Stimulated activated naive CD4-positive, alpha-beta T cell (primary cell): Measurements from ENCODE around the gene SPAG6.
A peak's percentile ranks its signal among the peaks of the same experiment; 100 is the strongest.

Experiments used
- DNase-seq, 6 experiments: peaks; one replicate each; lab custom pipeline; 2025; lab: John Stamatoyannopoulos, UW

Gene SPAG6

DNA sequence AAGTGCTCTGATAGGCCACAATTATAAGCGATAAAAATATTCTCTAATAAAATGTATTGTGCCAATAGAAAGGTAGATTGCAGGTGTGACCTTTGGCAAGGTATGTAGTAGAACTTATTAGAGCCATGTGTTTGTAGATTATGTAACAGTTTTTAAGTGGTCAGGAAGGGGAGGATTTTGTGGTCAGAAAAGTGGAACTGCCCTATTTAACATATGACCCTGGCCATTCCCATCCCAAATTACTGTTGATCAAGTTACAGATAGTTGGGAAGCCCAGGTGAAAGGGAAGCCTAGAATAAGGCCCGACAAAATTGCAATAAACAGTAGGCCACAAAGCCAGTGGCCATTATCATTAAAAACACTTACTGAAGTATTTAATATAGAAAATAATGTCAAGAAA is 89.2 kb downstream of the SPAG6 start:
- DNase-seq, result no peak

DNA sequence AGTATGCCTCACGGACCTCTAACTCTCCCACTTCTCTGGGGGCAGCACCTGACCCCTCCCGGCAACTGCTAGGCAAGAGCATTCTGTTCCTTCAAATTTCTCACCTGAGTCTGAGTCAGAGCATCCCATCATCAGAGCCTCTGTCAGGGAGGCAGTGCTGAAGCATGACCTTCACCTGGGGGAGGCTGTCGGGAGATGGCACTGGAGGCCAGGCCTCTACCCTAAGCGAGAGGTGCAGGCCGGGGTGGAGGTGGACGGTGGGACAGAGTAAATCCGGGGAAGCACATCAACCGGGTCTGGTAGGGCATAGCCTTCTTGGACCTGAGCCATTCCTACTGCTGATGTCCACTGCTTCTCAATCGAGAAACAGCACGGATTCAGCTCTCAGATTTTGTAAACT is 90.4 kb downstream of the SPAG6 start:
- DNase-seq, result no peak

DNA sequence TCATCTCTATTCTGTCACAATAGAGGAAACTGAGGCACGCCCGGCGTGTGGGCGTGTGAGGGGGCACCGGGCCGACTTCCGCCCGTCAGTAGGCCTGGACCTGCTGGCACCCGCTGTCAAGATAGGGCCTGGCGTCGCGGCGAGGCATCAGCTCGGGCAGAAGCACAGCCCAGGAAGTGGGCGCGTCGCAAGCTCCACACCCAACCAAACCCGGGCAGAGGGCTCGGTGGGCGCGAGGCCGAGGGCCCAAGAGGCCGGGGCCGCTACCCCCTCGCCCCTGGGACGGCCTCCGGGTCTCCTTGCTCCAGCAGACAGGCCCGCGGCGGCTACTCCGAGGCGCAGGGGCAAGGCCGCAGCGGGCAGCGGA is 91.2 kb downstream of the SPAG6 start:
- DNase-seq, result peak in 1 of 6 experiments; percentile 47

DNA sequence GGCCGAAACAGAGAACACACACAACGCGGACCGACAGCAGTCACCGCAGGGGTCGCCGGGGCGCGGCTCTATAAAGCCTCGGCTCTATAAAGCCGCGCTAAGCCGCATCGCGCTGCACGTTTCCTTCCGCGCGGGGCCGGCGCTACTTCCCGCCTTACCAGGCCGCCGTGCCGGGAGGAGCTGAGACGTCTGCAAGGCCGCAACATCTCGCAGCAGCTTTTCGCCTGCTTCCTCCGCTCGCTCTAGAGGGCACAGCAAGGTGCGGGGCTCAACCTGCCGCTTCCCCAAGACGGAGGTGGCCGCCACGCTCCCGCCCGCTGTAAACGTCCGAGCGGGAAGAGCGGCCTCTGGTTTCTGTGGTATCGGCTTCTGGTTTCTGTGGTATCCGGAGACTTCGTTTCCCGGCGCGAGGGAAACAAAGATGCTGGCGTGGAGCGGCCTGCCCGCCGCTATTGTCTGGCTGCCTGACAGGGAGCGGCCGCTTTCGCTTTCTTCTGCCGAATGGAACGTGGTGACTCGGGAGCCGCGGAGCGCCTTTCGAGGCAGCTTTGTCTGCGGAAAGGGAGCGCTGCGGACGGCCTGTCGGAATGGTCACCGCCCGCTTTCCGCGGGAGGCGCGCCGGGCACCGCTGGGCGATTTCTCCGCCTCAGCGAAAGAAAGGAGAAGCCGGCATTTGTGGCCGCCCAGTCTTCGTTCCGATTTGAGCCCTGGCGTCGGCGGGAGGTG is 91.8 kb downstream of the SPAG6 start:
- peak; percentile 78 to 92 (median 86) for DNase-seq

DNA sequence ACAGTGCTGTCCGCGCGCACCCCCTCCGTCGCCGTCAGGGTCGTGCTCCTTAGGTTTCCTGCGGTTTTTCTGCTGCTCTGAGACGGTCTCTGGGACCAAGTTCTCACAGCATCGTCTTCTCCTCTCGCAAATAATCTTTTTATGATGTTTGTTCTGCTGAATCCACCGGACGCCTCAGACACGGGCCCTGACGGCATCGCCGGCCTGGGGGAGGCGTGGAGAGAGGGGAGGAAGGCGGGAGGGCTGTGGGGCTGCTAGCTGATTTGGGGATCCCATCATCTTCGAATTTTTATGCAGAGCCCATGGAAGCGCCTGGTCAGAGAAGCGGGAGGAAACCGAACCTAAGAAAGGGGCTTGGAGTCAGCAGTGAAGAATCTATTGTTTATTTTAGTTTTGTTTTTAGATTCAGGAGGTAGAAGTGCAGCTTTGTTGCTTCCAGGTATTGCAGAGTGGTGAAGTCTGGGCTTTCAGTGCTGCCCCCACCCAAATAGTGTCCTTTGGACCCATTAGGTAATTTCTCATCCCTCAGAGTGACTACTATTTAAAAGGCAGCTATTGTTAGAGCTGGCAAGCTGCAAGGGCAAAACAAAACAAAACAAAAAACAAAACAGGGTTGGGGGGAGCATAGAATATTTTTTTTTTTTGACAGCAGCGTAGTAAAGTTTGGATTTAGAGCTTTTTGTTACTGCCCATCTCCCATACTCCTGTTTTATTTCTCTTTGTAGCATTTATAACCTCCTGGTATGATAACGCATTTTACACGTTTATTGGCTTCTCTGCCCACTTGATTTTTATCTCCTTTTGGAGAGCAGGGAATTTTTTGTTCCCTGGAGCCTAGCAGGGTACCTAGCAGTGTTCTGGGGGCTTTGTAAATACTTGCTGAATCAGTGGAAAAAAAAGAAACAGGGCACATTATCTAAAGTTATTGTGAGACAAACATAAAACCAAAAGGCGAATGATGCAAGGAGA is 92.6 kb downstream of the SPAG6 start:
- peak in 4 of 6 experiments; percentile 35 to 63 (median 50) for DNase-seq

DNA sequence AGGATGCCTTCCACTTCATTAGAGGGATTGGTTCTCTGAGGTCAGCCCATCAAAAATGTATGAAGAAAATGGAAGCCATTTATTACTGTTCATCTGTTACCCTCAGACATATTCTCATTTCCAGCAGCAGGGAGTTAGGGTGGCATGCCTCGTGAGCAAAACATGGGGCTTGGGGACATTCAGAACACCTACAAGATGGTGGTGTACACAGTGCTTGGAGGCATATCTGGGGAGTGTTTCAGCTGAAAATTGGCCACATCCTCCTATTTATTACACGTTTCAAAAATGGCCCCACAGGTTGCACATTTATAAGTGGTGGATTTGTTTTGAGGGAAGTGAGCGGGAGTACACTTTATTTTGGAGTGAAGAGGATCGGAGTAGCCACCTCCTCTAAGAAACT is 93.4 kb downstream of the SPAG6 start:
- no peak for DNase-seq

DNA sequence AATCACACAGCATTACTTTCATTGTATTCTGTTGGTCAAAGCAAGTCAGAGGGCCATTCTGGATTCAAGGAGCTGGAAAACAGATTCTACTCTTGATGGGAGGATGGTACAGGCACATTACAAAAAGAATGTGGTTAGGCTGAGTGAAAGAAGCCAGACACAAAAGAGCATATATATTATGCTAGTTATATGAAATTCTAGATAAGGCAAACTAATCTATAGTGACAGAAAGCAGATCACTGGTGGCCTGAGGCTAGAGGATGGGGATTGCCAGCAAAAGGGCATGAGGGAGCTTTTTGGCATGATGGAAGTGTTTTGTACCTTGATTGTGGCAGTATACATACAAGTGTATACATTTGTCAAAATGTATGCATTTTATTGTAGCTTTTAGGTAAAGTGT is 96.8 kb downstream of the SPAG6 start:
- DNase-seq, result no peak

DNA sequence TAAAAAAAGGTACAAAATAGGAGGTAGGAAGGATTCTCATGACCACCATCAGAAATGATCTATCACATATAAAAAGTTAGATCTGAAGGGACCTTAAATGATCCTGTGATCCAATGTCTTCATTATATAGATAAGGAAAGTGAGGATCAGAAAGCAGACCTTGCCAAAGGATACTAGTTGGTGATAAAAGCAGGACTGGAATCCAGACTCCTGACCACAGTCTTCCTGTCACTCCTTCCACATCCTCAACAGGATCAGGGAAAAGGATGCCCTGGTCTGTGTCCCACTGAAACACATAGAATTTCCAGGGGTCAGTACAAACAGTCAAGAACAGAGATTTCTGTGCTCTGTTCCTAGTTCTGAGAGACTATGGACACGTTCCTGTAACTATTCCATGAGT is 97.2 kb downstream of the SPAG6 start:
- DNase-seq, result no peak

DNA sequence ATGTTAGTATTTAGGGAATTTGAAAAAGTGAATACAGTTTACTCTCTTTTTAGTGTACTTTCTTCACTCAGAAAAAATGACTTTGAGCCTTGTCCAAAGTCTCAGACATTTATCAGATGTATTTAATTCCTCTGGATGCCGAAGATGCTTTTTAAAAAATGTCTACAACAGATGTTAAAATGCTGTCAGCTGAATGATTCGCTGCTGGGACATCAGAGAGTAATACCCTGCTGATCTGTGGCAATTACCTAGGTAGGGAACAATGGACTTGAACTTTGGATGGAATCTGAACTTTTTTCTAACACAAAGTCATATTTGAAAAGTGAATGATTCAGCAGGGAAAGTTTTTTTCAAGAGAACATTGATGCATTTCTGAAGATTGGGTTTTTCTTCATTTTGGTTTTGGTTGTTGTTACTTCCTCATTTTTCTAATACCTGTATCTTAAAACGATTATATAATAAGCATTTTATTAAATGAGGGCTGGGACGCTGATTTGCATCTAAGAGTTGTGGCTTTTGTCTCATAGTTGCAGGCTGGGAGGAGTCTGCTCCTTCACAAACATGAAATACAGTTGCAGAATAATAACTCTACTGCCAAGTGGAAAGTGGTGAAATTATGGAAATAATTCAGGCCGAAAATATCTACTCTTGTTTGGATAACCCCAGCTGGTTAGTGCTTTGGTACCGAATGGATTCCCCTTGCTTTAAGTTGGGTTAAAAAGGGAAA is 98.0 kb downstream of the SPAG6 start:
- no peak for DNase-seq

DNA sequence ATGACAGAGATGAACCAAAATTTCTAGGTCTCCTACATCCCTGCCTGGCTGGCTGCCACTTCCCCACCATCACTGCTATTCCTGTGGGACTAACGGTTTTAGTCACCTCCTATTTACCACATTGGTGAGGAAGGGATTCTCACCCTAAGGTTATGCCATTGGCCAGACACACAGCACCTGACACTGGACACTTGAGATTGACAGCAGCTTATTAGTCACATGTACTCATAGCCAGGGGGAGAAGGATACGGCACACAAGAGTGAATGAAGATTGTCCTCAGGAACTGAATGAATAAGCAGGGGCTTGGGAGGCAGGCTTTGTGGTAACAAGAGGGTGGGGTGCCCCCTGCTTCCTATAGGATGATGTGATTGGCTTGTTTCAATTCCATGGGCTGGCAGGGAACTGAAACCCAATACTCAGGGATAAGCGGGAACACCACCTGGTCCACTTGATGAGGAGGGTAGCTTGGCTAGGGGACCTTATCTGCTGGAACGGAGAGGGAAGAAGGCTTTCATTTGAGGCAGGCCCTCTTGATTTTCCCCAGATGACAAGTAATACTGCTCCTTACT is 99.0 kb downstream of the SPAG6 start:
- DNase-seq, result no peak

DNA sequence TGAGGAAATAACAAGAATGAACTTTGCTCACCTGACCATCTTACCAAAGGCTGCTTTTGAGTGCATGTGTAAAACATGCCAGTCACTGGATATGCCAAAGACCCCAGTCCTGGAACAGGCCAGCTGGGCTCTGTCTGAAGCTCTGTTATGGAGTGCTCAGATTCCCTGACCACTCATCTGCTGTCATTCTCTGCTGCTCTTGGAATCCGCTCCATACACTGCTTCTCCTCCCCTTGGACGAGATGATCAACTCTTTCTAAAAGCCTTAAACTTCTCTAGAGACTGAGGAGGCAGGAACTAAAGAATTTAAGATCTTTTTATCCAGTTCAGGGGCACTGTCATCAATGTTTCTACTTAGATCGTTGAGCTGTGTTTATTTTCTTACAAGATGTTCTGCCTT is 100.2 kb downstream of the SPAG6 start:
- no peak for DNase-seq

DNA sequence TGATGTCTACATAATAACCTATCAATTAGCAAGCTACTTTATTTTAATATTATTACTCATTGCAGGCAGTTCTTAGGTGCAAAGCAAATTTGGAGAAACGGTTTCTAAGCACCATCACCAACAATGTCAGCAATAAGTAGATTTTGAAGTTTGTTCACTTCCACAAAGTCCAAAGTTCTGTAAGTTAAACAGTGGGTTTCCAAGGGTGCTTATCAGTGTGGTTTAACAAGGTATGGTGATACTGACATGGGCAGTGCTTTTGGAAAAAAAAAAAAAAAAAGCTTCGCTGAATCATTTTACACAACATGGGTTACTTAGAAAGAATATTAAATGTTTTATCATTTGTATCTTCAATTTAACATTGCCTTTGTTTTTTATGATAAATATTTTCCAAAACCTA is 101.8 kb downstream of the SPAG6 start:
- DNase-seq, result no peak

DNA sequence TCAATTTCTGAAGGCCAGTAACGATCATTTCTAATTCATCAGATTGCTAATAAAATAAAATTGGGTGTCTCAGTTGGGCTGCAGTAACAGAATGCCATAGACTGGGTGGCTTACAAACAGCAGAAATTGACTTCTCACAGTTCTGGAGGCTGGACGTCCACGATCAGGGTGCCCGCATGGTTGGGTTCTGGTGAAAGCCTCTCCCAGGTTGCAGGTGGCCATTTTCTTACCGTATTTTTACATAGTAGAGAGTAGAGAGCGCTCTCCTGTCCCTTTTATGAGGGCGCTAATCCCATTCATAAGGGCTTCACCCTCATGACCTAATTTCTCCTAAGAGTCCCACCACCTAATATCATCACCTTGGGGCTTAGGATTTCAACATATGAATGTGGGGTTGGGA is 106.0 kb downstream of the SPAG6 start:
- DNase-seq, result no peak

DNA sequence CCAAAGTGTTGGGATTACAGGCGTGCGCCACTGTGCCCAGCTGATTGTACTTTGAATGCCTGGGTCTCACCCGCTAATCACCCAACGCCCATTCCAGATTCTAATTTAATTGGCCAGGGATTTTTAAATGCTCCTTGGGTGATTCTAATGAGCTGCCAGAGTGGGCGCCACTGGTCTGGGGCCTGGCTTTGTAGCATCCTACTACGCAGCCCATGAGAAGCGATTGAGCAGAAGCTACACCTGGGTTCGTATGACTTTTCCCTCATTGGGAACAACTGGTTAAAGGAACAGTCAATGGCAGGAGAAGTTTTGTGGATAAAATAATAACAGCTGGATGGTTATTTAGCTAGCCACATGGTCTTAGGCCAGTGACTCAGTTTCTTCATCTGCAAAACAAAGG is 108.0 kb downstream of the SPAG6 start:
- no peak for DNase-seq

DNA sequence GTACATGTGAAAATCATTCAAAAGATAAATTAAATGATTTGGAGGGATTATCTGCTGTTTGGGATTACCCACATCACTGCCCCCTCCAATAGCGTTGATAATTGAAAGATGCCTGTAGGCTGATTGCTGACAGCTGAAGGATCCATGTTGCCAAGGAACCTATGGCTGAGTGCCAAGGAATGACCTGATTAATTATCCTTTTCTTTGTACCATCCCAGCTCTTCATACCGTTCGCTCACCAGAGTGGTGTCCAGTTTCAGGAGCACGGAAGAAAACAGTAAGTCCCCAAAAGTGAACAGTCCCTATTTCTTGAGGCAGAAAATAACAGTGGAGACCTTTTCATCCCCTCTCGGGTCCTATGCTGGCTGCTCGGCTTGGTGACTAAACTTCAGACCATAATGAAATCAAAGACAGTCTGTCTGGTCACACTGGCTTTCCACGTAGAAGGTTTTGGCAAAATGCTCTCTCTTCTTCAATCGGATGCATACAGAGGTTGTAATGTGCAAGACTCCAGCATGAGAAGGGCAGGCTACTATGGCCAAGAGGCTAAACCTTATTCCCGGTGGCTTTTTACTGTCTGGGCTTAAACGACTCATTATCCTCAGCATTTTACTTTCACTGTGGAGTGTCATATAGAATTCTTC is 108.8 kb downstream of the SPAG6 start:
- no peak for DNase-seq

DNA sequence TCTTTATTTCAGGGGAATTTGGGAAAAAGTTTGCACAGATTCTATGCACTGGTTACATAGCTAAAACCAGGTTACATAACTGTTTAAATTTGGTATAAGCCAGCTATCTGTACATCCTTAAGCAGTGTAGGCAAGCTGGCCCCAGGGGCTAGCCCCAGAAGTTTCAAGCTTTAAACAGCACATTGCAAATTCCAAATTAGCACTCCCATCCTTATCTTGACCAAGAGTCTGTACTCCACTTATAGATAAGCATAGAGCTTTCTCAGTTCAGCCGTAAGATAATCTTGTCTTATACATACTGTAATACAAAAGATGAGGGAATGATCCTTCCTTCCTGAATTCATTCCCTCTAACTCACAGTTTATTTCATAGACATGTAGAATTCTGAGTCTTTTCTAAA is 109.3 kb downstream of the SPAG6 start:
- DNase-seq, result no peak

DNA sequence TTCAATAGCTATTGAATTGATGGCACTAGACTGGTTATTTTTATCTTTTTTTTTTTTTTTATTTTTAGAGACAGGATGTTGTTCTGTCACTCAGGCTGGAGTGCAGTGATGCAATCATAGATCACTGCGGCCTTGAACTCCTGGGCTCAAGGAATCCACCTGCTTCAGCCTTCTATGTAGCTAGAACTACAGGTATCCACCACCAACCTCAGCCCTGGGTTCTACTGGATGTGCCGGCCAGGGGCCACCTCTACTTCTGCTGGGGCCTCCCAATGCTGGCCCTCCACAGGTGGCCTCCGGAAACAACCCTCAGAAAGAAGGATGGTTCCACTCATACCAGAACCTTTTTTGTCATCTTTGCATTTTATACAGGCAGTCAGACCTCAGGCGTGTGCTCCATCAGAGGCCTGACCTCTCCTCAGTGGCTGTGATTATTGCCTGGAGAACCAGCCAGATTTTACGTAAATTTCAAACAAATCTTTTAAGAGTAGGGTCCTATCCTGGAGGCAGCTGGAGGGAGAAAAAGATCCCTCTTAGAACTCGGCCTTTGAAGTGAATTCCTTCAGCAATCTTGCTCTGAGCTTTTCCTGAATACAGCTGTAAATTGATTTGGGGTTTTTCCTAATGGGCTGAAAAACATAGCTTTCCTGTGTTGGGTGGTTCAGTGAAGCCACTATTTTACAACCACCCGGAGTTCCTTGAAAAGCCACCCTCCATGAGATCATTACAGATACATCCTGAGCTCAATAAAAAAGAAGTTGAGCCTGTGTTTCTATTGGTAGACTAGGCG is 110.0 kb downstream of the SPAG6 start:
- DNase-seq, result peak in 3 of 6 experiments; percentile 7 to 10 (median 9)

DNA sequence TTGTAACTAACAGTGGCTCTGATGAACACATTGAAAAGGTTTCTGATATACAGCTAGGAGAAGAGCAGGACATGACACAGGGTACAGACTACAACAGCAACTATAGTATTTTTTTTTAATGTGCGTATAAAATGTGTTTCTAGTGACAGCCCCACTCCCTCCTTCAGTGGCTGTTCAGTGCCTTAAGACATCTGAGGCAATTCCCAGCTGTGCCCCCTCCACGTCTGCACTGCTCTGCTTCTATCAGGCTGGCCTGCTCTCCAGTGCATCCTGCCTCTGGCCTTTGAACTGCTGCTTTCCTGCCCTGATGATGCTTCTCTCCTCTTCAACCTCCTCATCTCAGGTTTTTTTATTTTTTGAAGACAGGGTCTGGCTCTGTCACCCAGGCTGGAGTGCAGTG is 111.2 kb downstream of the SPAG6 start:
- DNase-seq, result no peak

DNA sequence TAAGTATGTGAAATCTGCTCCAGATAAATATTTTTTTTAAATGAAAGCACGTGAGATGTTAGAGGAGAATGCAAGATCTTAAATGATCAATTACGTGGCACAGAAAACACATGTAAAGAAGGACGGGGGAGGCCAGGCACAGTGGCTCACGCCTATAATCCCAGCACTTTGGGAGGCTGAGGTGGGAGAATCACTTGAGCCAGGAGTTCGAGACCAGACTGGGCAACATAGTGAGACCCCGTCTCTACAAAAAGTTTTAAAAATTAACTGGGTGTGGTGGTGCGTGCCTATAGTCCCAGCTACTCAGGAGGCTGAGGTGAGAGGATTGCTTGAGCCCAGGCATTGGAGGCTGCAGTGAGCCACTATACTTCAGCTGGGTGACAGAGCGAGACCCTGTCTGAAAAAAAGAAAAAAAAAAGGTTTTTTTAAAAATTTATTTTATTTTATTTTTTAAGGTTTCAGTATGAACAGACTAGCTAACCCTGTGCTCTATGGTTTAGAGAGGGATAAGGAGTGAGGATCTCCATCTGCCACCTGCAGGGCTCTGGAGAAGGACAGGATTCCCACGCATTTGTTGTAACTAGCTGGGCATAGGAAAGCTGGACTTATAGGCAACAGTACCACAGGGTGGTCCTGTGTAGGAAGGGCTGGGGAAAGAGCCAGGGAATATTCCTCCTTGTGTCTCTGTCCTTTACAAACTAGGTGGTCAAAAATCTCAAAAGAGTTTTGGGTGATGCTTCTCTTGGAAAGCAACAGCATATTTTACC is 113.2 kb downstream of the SPAG6 start:
- no peak for DNase-seq

DNA sequence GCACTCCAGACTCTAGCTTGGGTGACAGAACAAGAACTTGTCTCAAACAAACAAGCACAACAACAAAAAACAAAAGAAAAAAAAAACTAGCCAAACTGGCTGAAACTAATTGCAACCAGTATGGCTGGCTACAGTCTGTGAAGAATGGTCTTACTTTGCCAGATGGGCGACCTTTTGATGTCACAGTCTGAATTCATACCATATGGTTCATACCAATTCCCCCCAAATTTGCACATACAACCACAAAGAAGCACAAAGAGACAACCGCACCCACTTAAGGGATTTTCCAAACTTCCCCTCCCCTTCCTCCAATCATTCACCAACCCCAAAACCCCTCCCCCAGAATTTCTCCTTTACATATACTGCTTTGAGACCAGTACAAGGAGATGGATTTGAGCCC is 114.2 kb downstream of the SPAG6 start:
- no peak for DNase-seq
